ENCODE data around the gene EHMT1.

The EHMT1 gene

GRCh38 chr9:137832830-137833590 lies 214.2 kb downstream of the EHMT1 start:
- no peak overlapping the region for H3K4me3 ChIP-seq (replicated peaks; ENCODE audit: insufficient read depth, low read length)
- DNase-seq (ENCODE audit: low read depth in 1 of 2, low spot score in 1 of 2) = no peak
- H3K27me3 ChIP-seq (ENCODE audit: insufficient read depth, poor library complexity, severe bottlenecking) = no peaks in the 10 kb centered on the region
- TF ChIP-seq POLR2AphosphoS5 (IDR thresholded peaks at IDR 0.05; ENCODE audit: low read depth) = no peak
- no peak for TF ChIP-seq CTCF (IDR thresholded peaks at IDR 0.05; ENCODE audit: insufficient read depth, low read length)
- no peak for TF ChIP-seq SPI1 (IDR thresholded peaks at IDR 0.05; ENCODE audit: borderline replicate concordance, low read depth)
- no peak for TF ChIP-seq GABPA (IDR thresholded peaks at IDR 0.05; ENCODE audit: low read depth)
- no peak for TF ChIP-seq REST (IDR thresholded peaks at IDR 0.05; ENCODE audit: insufficient replicate concordance, low read depth)
- H3K27ac ChIP-seq (replicated peaks) = no peak overlapping the region

GRCh38 chr9:137833721-137834613 lies 215.2 kb downstream of the EHMT1 start:
- H3K27ac ChIP-seq (replicated peaks) = no peak overlapping the region
- no peak for DNase-seq (ENCODE audit: low read depth in 1 of 2, low spot score in 1 of 2)
- H3K4me3 ChIP-seq (replicated peaks; ENCODE audit: insufficient read depth, low read length) = no peak overlapping the region
- no peaks in the 10 kb centered on the region for H3K27me3 ChIP-seq (ENCODE audit: insufficient read depth, poor library complexity, severe bottlenecking)
- no peak for TF ChIP-seq REST (IDR thresholded peaks at IDR 0.05; ENCODE audit: insufficient replicate concordance, low read depth)
- TF ChIP-seq GABPA (IDR thresholded peaks at IDR 0.05; ENCODE audit: low read depth) = no peak
- TF ChIP-seq POLR2AphosphoS5 (IDR thresholded peaks at IDR 0.05; ENCODE audit: low read depth) = no peak
- no peak for TF ChIP-seq SPI1 (IDR thresholded peaks at IDR 0.05; ENCODE audit: borderline replicate concordance, low read depth)
- TF ChIP-seq CTCF (IDR thresholded peaks at IDR 0.05; ENCODE audit: insufficient read depth, low read length) = no peak

GRCh38 chr9:137834846-137835546 lies 216.2 kb downstream of the EHMT1 start:
- Histone ChIP-seq H3K4me3 (replicated peaks; ENCODE audit: insufficient read depth, low read length) (no peak overlapping the region), H3K27me3 (ENCODE audit: insufficient read depth, poor library complexity, severe bottlenecking) (no peaks in the 10 kb centered on the region), H3K27ac (replicated peaks) (no peak overlapping the region)
- TF ChIP-seq POLR2AphosphoS5 (IDR thresholded peaks at IDR 0.05; ENCODE audit: low read depth) (no peak), REST (IDR thresholded peaks at IDR 0.05; ENCODE audit: insufficient replicate concordance, low read depth) (no peak), SPI1 (IDR thresholded peaks at IDR 0.05; ENCODE audit: borderline replicate concordance, low read depth) (no peak), CTCF (IDR thresholded peaks at IDR 0.05; ENCODE audit: insufficient read depth, low read length) (no peak), GABPA (IDR thresholded peaks at IDR 0.05; ENCODE audit: low read depth) (no peak)
- no peak for DNase-seq (ENCODE audit: low read depth in 1 of 2, low spot score in 1 of 2)
